Urinary bladder (tissue), 4 donors: ENCODE results near the gene SLCO2B1. TPM values are rescaled to one million over a fixed set of nuclear protein-coding genes. Genes with fewer than 3 reads are reported as not detected.

ENCODE experiments used
- DNase-seq: peaks from one replicate; pipeline ENCODE4 v3.0.0-alpha.2; 2015; ENCODE audit errors: extremely low spot score
- H3K27ac ChIP-seq: one replicate; pipeline ENCODE4 v1.5.1; 2013; ENCODE audit warnings: low read depth, mild to moderate bottlenecking, moderate library complexity
- H3K36me3 ChIP-seq: one replicate; pipeline ENCODE4 v1.6.1; 2013; ENCODE audit warnings: mild to moderate bottlenecking, moderate library complexity; ENCODE audit not compliant: insufficient read depth
- H3K4me1 ChIP-seq: one replicate; pipeline ENCODE4 v1.6.1; 2013; ENCODE audit warnings: mild to moderate bottlenecking, moderate library complexity; ENCODE audit not compliant: insufficient read depth
- H3K4me3 ChIP-seq: one replicate; pipeline ENCODE4 v1.5.1; 2013; ENCODE audit warnings: low read depth, low read length
- WGBS: extraction: QIAGEN DNeasy Blood & Tissue Kit; methylation state at CpG from one replicate; pipeline ENCODE4 v1.1.7; 2013; 5-methylcytosine and 5-hydroxymethylcytosine counted together
- polyA plus RNA-seq: library from polyadenylated mRNA; stranded (reverse); fragments of 200-250 nt; gene quantifications from one replicate; pipeline ENCODE4 v1.2.3, GENCODE V29; 2013
- total RNA-seq: library from RNA; depleted of rRNA; stranded (reverse); fragments of >200 nt; gene quantifications from one replicate; pipeline ENCODE4 v1.2.3, GENCODE V29; 2014
- donor health status: healthy with polysubstance abuse.
- donor health status: healthy.

Gene SLCO2B1
- total and polyA plus RNA-seq, 2 donors: 11.7 to 25.1 TPM

- no peak overlapping the region for H3K4me3 ChIP-seq
- no peak for DNase-seq
- no peaks in the 10 kb centered on the region for H3K36me3 ChIP-seq
- 83% methylated on average over 5 of the region's 5 CpGs for WGBS
- H3K4me1 ChIP-seq: no peaks in the 10 kb centered on the region
- no peak overlapping the region for H3K27ac ChIP-seq
Observed at GRCh38 chr11:75135021-75135650, 15.8 kb upstream of the SLCO2B1 start.

- H3K36me3 ChIP-seq: no peaks in the 10 kb centered on the region
- WGBS: 84% methylated on average over 1 of the region's 1 CpG
- H3K27ac ChIP-seq: no peak overlapping the region
- H3K4me3 ChIP-seq: no peak overlapping the region
- no peaks in the 10 kb centered on the region for H3K4me1 ChIP-seq
- no peak for DNase-seq
Observed at GRCh38 chr11:75135651-75136050, 15.3 kb upstream of the SLCO2B1 start.

GRCh38 chr11:75140269-75141138, 10.4 kb upstream of the SLCO2B1 start:
- Histone ChIP-seq H3K27ac (no peak overlapping the region), H3K4me1 (no peaks in the 10 kb centered on the region), H3K4me3 (no peak overlapping the region), H3K36me3 (no peaks in the 10 kb centered on the region)
- no peak for DNase-seq
- 37% methylated on average over 22 of the region's 22 CpGs for WGBS

GRCh38 chr11:75141166-75141565, 9.7 kb upstream of the SLCO2B1 start:
- 54% methylated on average over 6 of the region's 6 CpGs for WGBS
- no peaks in the 10 kb centered on the region for H3K4me1 ChIP-seq
- no peaks in the 10 kb centered on the region for H3K36me3 ChIP-seq
- DNase-seq: no peak
- H3K4me3 ChIP-seq: no peak overlapping the region
- no peak overlapping the region for H3K27ac ChIP-seq

GRCh38 chr11:75142714-75143419, 8.0 kb upstream of the SLCO2B1 start:
- Histone ChIP-seq H3K27ac (no peak overlapping the region), H3K4me1 (no peaks in the 10 kb centered on the region), H3K4me3 (no peak overlapping the region), H3K36me3 (no peaks in the 10 kb centered on the region)
- no peak for DNase-seq
- WGBS: 49% methylated on average over 10 of the region's 10 CpGs

- Histone ChIP-seq H3K4me1 (no peaks in the 10 kb centered on the region), H3K27ac (no peak overlapping the region), H3K4me3 (no peak overlapping the region), H3K36me3 (no peaks in the 10 kb centered on the region)
- WGBS: 44% methylated on average over 6 of the region's 6 CpGs
- DNase-seq: no peak
Observed at GRCh38 chr11:75143420-75143731, 7.5 kb upstream of the SLCO2B1 start.

GRCh38 chr11:75144716-75145014, 6.2 kb upstream of the SLCO2B1 start:
- no peak for DNase-seq
- Histone ChIP-seq H3K4me1 (no peaks in the 10 kb centered on the region), H3K36me3 (no peaks in the 10 kb centered on the region), H3K4me3 (no peak overlapping the region), H3K27ac (no peak overlapping the region)
- 43% methylated on average over 3 of the region's 3 CpGs for WGBS

- WGBS: 84% methylated on average over 9 of the region's 9 CpGs
- Histone ChIP-seq H3K27ac (no peak overlapping the region), H3K4me3 (no peak overlapping the region), H3K4me1 (no peaks in the 10 kb centered on the region), H3K36me3 (no peaks in the 10 kb centered on the region)
- DNase-seq: no peak
Observed at GRCh38 chr11:75145196-75145971, 5.5 kb upstream of the SLCO2B1 start.

GRCh38 chr11:75145972-75146519, 4.9 kb upstream of the SLCO2B1 start:
- Histone ChIP-seq H3K4me1 (no peaks in the 10 kb centered on the region), H3K27ac (no peak overlapping the region), H3K4me3 (no peak overlapping the region), H3K36me3 (no peaks in the 10 kb centered on the region)
- DNase-seq: no peak
- 59% methylated on average over 6 of the region's 6 CpGs for WGBS

GRCh38 chr11:75146711-75147110, 4.2 kb upstream of the SLCO2B1 start:
- 86% methylated on average over 5 of the region's 5 CpGs for WGBS
- DNase-seq: no peak
- Histone ChIP-seq H3K4me1 (no peaks in the 10 kb centered on the region), H3K27ac (no peak overlapping the region), H3K36me3 (no peaks in the 10 kb centered on the region), H3K4me3 (no peak overlapping the region)

GRCh38 chr11:75147191-75147874, 3.6 kb upstream of the SLCO2B1 start:
- WGBS: 75% methylated on average over 7 of the region's 7 CpGs
- H3K4me3 ChIP-seq: no peak overlapping the region
- H3K4me1 ChIP-seq: no peaks in the 10 kb centered on the region
- no peak overlapping the region for H3K27ac ChIP-seq
- no peaks in the 10 kb centered on the region for H3K36me3 ChIP-seq
- DNase-seq: no peak

- H3K4me1 ChIP-seq: no peaks in the 10 kb centered on the region
- no peak overlapping the region for H3K4me3 ChIP-seq
- H3K27ac ChIP-seq: no peak overlapping the region
- H3K36me3 ChIP-seq: no peaks in the 10 kb centered on the region
- no peak for DNase-seq
- whole genome bisulfite sequencing: 72% methylated on average over 9 of the region's 9 CpGs
Observed at GRCh38 chr11:75147875-75148263, 3.0 kb upstream of the SLCO2B1 start.

GRCh38 chr11:75148436-75148983, 2.4 kb upstream of the SLCO2B1 start:
- no peak overlapping the region for H3K27ac ChIP-seq
- no peaks in the 10 kb centered on the region for H3K36me3 ChIP-seq
- no peaks in the 10 kb centered on the region for H3K4me1 ChIP-seq
- H3K4me3 ChIP-seq: no peak overlapping the region
- DNase-seq: no peak
- 65% methylated on average over 6 of the region's 6 CpGs for WGBS
